GM19193 (cell line): ENCODE results near the gene ENG.

ENCODE experiments used
- POLR2A ChIP-seq: IDR thresholded peaks from 4 replicates; pipeline ENCODE4 v1.6.1; 2011; ENCODE audit not compliant: insufficient read depth, insufficient read length; ENCODE audit errors: extremely low read depth

ENG gene

GRCh38 chr9:127841087-127841835 is 13.2 kb downstream of the ENG start:
- TF ChIP-seq POLR2A: no peak

- no peak for TF ChIP-seq POLR2A
Observed at GRCh38 chr9:127838375-127839078, 15.9 kb downstream of the ENG start.

DNA sequence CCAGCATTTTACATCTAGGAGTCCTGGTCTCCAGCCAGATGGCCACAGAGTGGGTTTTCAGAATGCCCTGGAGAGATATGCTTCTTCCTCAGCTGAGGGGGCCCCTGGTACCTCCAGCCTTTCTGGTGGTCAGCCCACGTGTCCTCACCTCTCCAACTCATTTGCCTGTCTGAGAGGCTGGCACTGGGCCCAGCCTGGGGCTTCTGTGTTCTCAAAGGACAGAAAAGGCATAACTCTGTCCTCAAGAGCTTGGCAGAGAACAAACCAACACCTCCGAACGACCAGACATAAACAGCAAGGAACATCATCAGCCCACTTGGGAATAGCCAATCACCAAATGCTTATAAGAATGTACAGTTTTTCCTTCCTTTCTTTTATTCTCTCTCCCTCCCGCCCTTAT is 17.1 kb downstream of the ENG start:
- no peak for TF ChIP-seq POLR2A

DNA sequence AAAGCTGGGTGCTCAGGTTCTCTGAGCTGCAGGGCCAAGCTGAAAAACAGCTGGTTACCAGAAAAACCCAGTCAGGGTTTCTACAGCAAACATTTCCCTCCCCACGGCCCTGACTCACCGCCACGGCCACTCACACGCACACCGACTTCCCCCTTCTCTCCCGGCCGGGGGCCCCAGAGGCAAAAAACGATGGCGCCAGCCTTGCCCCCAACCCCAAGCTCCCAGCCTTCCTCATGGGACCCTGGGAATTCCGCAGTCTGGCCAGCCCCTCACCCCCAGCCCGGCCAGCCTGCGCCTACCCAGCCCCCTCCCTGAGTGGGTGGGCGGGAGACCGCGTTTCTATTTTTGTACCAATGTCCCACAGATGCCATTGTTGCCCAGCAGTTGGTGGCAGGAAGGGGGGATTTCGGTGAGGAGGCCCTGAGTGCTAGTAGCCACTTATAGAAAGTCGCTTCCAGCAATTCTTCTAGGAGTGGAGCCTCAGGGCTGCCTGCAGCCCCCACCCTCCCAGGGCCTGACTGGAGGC is 18.4 kb downstream of the ENG start:
- no peak for TF ChIP-seq POLR2A

- no peak for TF ChIP-seq POLR2A
Observed at GRCh38 chr9:127833555-127833954, 20.9 kb downstream of the ENG start.

GRCh38 chr9:127832248-127832647 is 22.2 kb downstream of the ENG start:
- TF ChIP-seq POLR2A: no peak

- no peak for TF ChIP-seq POLR2A
Observed at GRCh38 chr9:127829205-127829906, 25.1 kb downstream of the ENG start.

GRCh38 chr9:127828262-127829031 is 26.0 kb downstream of the ENG start:
- TF ChIP-seq POLR2A: no peak

- no peak for TF ChIP-seq POLR2A
Observed at GRCh38 chr9:127826253-127826913, 28.1 kb downstream of the ENG start.

GRCh38 chr9:127825319-127826051 is 29.0 kb downstream of the ENG start:
- no peak for TF ChIP-seq POLR2A

DNA sequence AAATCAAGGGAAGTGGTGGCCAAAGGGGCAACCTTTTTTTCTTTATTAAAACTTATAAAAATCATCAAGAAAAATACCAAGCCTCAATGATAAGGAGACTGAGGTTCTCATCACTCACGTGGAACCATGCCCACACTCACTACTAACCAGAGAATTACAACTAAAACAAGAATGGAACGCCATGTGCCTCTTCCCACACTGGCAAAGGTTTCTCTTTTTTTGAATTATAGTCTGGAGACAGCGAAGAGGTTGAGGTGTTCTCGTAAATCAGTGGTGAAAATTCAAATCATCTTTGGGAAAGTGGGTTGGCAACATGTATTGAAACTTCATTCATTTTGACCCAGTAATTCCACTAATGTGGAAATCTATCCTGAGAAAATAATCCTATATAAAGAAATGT is 32.4 kb downstream of the ENG start:
- TF ChIP-seq POLR2A: no peak

GRCh38 chr9:127818574-127818973 is 35.9 kb downstream of the ENG start:
- no peak for TF ChIP-seq POLR2A

- TF ChIP-seq POLR2A: no peak
Observed at GRCh38 chr9:127817881-127818434, 36.5 kb downstream of the ENG start.

DNA sequence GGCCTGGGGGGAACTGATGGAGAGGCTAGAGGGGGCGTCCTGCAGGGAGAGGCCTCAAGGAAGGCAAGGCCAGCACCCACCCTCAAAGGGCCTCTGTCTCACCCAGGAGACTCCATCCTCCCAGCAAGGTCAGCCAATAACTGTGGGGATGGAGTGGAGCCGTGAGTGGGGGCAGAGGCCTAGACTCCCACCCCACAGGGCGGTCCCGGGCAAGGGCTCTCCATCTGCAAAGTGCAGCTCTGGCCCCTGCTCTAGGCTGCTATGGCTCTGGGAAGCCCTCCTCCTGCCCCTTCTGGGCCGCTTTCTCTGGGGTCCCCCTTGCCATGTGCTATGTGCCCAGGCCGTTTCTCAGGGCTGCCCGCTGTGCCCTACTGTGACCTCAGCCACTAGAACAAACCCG is 37.7 kb downstream of the ENG start:
- TF ChIP-seq POLR2A: no peak

DNA sequence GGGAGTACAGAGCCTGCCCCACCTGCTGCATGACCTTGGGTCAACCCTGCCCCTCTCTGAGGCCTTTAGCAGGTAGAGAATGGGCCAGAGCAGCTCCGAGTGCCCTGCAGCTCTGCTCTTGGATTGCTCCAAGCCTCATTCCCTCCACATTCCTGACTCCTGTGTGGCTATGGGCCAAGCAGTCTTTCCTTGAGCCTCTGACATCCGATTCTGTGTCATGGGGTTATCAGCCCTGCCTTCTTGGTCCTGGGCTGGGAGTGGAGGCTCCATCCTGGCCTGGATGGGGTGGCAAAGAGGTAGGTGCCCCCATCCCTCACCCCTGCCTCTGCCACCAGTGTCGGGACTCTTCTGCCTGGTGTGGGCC is 38.1 kb downstream of the ENG start:
- no peak for TF ChIP-seq POLR2A
